ENCODE measurements around the gene CLDN9.

DNA sequence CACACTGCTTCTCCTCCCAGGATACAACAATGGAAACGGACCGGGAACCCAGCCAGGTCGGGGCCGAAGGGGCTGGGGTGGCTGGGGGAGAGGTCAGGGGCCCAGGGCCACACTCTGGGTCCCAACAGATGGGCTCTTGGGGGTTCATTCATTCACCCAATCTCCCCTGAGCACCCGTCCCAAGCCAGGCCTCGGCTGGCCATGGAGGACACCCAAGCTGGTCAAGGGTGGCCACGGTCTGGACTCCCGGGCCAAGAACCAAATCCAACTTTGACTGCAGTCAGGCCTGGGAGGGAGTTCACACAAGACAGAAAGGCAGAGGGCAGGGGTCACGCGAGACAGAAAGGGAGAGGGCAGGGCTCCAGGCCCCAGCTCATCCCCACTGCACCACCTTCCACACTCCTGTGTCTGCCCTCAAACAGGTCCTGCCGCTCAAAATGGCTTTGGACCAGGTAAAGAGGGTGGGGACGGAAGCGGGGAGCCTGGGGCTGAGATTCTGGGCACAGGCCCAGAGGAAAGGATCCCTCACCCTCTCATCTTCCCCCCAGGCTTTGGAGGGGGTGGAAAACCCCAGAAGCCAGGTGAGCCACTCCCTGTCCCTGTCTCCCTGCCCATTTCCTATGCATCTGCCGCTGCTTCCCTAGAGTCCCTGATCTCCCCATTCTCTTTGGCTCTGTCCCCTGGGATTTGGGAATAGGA lies 20.2 kb upstream of the CLDN9 start:
- TF ChIP-seq, protein P1, sequence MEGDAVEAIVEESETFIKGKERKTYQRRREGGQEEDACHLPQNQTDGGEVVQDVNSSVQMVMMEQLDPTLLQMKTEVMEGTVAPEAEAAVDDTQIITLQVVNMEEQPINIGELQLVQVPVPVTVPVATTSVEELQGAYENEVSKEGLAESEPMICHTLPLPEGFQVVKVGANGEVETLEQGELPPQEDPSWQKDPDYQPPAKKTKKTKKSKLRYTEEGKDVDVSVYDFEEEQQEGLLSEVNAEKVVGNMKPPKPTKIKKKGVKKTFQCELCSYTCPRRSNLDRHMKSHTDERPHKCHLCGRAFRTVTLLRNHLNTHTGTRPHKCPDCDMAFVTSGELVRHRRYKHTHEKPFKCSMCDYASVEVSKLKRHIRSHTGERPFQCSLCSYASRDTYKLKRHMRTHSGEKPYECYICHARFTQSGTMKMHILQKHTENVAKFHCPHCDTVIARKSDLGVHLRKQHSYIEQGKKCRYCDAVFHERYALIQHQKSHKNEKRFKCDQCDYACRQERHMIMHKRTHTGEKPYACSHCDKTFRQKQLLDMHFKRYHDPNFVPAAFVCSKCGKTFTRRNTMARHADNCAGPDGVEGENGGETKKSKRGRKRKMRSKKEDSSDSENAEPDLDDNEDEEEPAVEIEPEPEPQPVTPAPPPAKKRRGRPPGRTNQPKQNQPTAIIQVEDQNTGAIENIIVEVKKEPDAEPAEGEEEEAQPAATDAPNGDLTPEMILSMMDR (IDR thresholded peaks at IDR 0.05) = no peak
- TF ChIP-seq POLR2A (IDR thresholded peaks at IDR 0.05) = no peak
- TF ChIP-seq POLR2AphosphoS5 (IDR thresholded peaks at IDR 0.05) = no peak
- TF ChIP-seq EP300 (IDR thresholded peaks at IDR 0.05) = no peak

All from sigmoid colon (tissue), 4 donors.